Measurements from ENCODE around the gene RTL9.

- no peak for TF ChIP-seq POLR2AphosphoS5 (IDR thresholded peaks at IDR 0.05; ENCODE audit: low read depth)
- TF ChIP-seq, protein P1, sequence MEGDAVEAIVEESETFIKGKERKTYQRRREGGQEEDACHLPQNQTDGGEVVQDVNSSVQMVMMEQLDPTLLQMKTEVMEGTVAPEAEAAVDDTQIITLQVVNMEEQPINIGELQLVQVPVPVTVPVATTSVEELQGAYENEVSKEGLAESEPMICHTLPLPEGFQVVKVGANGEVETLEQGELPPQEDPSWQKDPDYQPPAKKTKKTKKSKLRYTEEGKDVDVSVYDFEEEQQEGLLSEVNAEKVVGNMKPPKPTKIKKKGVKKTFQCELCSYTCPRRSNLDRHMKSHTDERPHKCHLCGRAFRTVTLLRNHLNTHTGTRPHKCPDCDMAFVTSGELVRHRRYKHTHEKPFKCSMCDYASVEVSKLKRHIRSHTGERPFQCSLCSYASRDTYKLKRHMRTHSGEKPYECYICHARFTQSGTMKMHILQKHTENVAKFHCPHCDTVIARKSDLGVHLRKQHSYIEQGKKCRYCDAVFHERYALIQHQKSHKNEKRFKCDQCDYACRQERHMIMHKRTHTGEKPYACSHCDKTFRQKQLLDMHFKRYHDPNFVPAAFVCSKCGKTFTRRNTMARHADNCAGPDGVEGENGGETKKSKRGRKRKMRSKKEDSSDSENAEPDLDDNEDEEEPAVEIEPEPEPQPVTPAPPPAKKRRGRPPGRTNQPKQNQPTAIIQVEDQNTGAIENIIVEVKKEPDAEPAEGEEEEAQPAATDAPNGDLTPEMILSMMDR (conservative IDR thresholded peaks at IDR 0.05; ENCODE audit: low read depth in 2 of 2), result no peak
- no peak for TF ChIP-seq STAT1 (IDR thresholded peaks at IDR 0.05; ENCODE audit: unreplicated experiment)
- no peak for TF ChIP-seq NANOG (IDR thresholded peaks at IDR 0.05; ENCODE audit: borderline replicate concordance)
- TF ChIP-seq EZH2 (IDR thresholded peaks at IDR 0.05; ENCODE audit: low read depth, unreplicated experiment), result no peak
- no peak for TF ChIP-seq ZNF462 (CRISPR knock-in tag; IDR thresholded peaks at IDR 0.05)
These were observed 41.3 kb downstream of the RTL9 start for GRCh38 chrX:110399966-110400365.
